Ureter (tissue), 1 donor: ENCODE data around the gene LRRC25. TPM values are rescaled to one million over a fixed set of nuclear protein-coding genes. Genes with fewer than 3 reads are reported as not detected.
"Not testable (repeated sequence)": the region's sequence is repeated elsewhere in the genome, so short reads cannot be mapped to it uniquely, and the experiment has no call there.

ENCODE experiments used
- DNase-seq: peaks from one replicate; pipeline ENCODE4 v3.0.0-alpha.2; 2020; ENCODE audit warnings: low spot score
- total RNA-seq: library from RNA; stranded (reverse); gene quantifications from one replicate; pipeline ENCODE4 v1.2.4, GENCODE V29; 2023
- donor health status: DM: yes; HTN: yes; CAD: no.

Gene LRRC25
- total RNA-seq, 1 donor from 2014 or later: 3.6 TPM

- no peak for DNase-seq
Measured at GRCh38 chr19:18380843-18381242, 16.6 kb downstream of the LRRC25 start.

GRCh38 chr19:18379803-18380747, 17.3 kb downstream of the LRRC25 start:
- peak; percentile 94 for DNase-seq

GRCh38 chr19:18377026-18377425, 20.4 kb downstream of the LRRC25 start:
- DNase-seq: no peak

- DNase-seq: peak; percentile 97
Measured at GRCh38 chr19:18373892-18374629, 23.4 kb downstream of the LRRC25 start.

GRCh38 chr19:18373407-18373891, 24.0 kb downstream of the LRRC25 start:
- no peak for DNase-seq

- DNase-seq: no peak
Measured at GRCh38 chr19:18368504-18369222, 28.8 kb downstream of the LRRC25 start.

- no peak for DNase-seq
Measured at GRCh38 chr19:18366021-18366435, 31.4 kb downstream of the LRRC25 start.

GRCh38 chr19:18364826-18365528, 32.4 kb downstream of the LRRC25 start:
- peak; percentile 96 for DNase-seq

GRCh38 chr19:18364277-18364825, 33.1 kb downstream of the LRRC25 start:
- not testable (repeated sequence) for DNase-seq

GRCh38 chr19:18363787-18364186, 33.6 kb downstream of the LRRC25 start:
- no peak for DNase-seq

GRCh38 chr19:18362934-18363542, 34.4 kb downstream of the LRRC25 start:
- no peak for DNase-seq

- DNase-seq: no peak
Measured at GRCh38 chr19:18361646-18362045, 35.8 kb downstream of the LRRC25 start.

GRCh38 chr19:18357041-18357440, 40.4 kb downstream of the LRRC25 start:
- no peak for DNase-seq

- DNase-seq: not testable (repeated sequence)
Measured at GRCh38 chr19:18354743-18355142, 42.7 kb downstream of the LRRC25 start.

GRCh38 chr19:18353378-18354005, 43.9 kb downstream of the LRRC25 start:
- DNase-seq: no peak

GRCh38 chr19:18351544-18351943, 45.9 kb downstream of the LRRC25 start:
- no peak for DNase-seq

- DNase-seq: no peak
Measured at GRCh38 chr19:18350490-18350889, 46.9 kb downstream of the LRRC25 start.

- DNase-seq: peak; percentile 77
Measured at GRCh38 chr19:18349524-18350128, 47.8 kb downstream of the LRRC25 start.

GRCh38 chr19:18348818-18349339, 48.5 kb downstream of the LRRC25 start:
- not testable (repeated sequence) for DNase-seq
